ENCODE measurements around the gene WDR5B. TPM values are rescaled to one million over a fixed set of nuclear protein-coding genes. Genes with fewer than 3 reads are reported as not detected.

Gene WDR5B
- total RNA-seq, 1 donor from 2014 or later, result 11.8 TPM

DNA sequence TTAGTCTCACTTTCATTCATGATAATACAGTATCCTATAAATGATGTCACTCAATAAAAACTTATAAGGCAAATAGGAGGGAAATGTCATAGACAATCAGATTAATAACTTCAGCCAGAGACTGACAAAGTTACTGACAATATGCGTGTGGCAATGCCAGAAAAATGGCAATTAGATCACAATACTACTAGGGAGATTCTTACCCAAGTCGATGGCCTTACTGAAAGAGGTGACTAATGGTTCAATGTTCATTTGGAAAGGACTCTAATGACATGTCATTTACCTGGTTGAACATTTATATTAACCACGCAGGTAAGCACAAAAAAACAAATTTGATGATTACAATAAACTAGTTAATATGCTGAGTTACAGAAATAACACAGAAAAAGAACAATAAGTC is 45.9 kb upstream of the WDR5B start:
- H3K4me3 Mint-ChIP-seq, result no peak overlapping the region
- H3K79me2 ChIP-seq (ENCODE audit: low read depth), result peaks cover 10% of the 10 kb centered on the region
- peaks cover 9% of the 10 kb centered on the region for H4K20me1 ChIP-seq (ENCODE audit: low read depth)
- TF ChIP-seq, protein P1, sequence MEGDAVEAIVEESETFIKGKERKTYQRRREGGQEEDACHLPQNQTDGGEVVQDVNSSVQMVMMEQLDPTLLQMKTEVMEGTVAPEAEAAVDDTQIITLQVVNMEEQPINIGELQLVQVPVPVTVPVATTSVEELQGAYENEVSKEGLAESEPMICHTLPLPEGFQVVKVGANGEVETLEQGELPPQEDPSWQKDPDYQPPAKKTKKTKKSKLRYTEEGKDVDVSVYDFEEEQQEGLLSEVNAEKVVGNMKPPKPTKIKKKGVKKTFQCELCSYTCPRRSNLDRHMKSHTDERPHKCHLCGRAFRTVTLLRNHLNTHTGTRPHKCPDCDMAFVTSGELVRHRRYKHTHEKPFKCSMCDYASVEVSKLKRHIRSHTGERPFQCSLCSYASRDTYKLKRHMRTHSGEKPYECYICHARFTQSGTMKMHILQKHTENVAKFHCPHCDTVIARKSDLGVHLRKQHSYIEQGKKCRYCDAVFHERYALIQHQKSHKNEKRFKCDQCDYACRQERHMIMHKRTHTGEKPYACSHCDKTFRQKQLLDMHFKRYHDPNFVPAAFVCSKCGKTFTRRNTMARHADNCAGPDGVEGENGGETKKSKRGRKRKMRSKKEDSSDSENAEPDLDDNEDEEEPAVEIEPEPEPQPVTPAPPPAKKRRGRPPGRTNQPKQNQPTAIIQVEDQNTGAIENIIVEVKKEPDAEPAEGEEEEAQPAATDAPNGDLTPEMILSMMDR (IDR thresholded peaks at IDR 0.05), result no peak
- no peak for TF ChIP-seq EZH2phosphoT487 (IDR thresholded peaks at IDR 0.05)
- no peak for TF ChIP-seq EZH2 (IDR thresholded peaks at IDR 0.05)
- H3K27ac Mint-ChIP-seq, result no peak overlapping the region
- no peaks in the 10 kb centered on the region for H3K9me3 Mint-ChIP-seq
- H3K4me1 Mint-ChIP-seq, result no peaks in the 10 kb centered on the region
- H3K27me3 ChIP-seq, result no peaks in the 10 kb centered on the region
- peaks cover 21% of the 10 kb centered on the region for H3K36me3 ChIP-seq
- no peak overlapping the region for H3K9ac ChIP-seq
- no peak overlapping the region for H3K27ac ChIP-seq
- H2AFZ ChIP-seq (replicated peaks), result no peak overlapping the region
- peaks cover 9% of the 10 kb centered on the region for H3K36me3 Mint-ChIP-seq
- no peak for DNase-seq (ENCODE audit: low spot score)
- no peaks in the 10 kb centered on the region for H3K9me3 ChIP-seq (ENCODE audit: low read depth)
- H3F3A ChIP-seq (ENCODE audit: low read depth), result peaks cover 10% of the 10 kb centered on the region
- no peak overlapping the region for H3K4me2 ChIP-seq
- H3K27me3 Mint-ChIP-seq (ENCODE audit: insufficient read depth, low read depth), result peaks cover 2% of the 10 kb centered on the region
- H3K4me3 ChIP-seq, result no peak overlapping the region
- H3K4me1 ChIP-seq, result no peaks in the 10 kb centered on the region

DNA sequence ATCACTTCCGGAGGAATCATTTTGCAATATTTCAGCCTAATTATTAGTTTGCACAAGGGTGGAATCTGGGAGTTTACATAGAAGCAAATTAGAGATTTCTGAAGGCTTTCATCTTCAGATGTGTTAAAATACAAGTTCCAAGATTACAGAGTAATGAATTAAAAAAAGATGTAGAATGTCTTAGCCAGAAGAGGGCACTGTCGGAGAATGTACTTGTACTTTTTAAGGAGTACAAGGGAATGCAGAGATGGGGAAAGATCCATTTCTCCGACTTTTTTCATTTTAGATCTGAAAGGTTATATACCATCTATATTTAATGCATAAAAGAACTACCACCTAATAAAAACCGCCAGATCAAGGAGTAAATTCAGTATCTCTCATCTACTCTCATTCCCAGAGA is 43.1 kb upstream of the WDR5B start:
- Histone ChIP-seq H4K20me1 (ENCODE audit: low read depth) (peaks cover 11% of the 10 kb centered on the region), H3K4me1 (no peaks in the 10 kb centered on the region), H3K9ac (no peak overlapping the region), H3K79me2 (ENCODE audit: low read depth) (no peaks in the 10 kb centered on the region), H3K27me3 (no peaks in the 10 kb centered on the region), H3K4me3 (no peak overlapping the region), H3K27ac (no peak overlapping the region), H3K4me2 (no peak overlapping the region), H3F3A (ENCODE audit: low read depth) (peaks cover 10% of the 10 kb centered on the region), H2AFZ (replicated peaks) (no peak overlapping the region), H3K9me3 (ENCODE audit: low read depth) (no peaks in the 10 kb centered on the region), H3K36me3 (peaks cover 31% of the 10 kb centered on the region)
- H3K27ac Mint-ChIP-seq, result no peak overlapping the region
- no peak overlapping the region for H3K4me3 Mint-ChIP-seq
- H3K9me3 Mint-ChIP-seq, result no peaks in the 10 kb centered on the region
- H3K4me1 Mint-ChIP-seq, result no peaks in the 10 kb centered on the region
- peaks cover 6% of the 10 kb centered on the region for H3K36me3 Mint-ChIP-seq
- DNase-seq (ENCODE audit: low spot score), result peak; percentile 52
- H3K27me3 Mint-ChIP-seq (ENCODE audit: insufficient read depth, low read depth), result peaks cover 2% of the 10 kb centered on the region
- TF ChIP-seq EZH2 (IDR thresholded peaks at IDR 0.05), result no peak
- TF ChIP-seq, protein P1 (IDR thresholded peaks at IDR 0.05), result peak; percentile 55

DNA sequence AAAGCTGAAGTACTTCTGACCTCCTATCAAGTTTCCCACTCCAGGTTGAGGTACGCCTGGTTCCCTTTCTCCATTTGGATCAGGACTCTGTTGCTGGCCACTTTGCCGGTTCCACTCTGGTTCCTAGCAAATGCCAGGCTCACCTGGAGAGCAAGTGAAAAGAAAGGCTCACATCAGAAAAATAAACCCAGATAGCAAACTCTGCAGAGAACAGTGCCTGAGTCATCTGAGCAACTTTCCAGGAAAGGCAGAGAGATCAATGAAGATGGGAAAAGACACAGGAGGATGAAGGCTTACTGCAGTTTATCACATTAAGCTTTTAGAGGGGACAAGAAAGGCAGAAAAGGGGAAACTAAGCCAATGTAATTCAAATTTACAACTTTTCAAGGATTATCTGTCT is 41.8 kb upstream of the WDR5B start:
- Mint-ChIP-seq H3K27me3 (ENCODE audit: insufficient read depth, low read depth) (peaks cover 2% of the 10 kb centered on the region), H3K9me3 (no peaks in the 10 kb centered on the region), H3K36me3 (peaks cover 2% of the 10 kb centered on the region), H3K4me3 (no peak overlapping the region), H3K27ac (no peak overlapping the region), H3K4me1 (no peaks in the 10 kb centered on the region)
- Histone ChIP-seq H3K4me3 (no peak overlapping the region), H2AFZ (replicated peaks) (no peak overlapping the region), H3K36me3 (peaks cover 30% of the 10 kb centered on the region), H3K79me2 (ENCODE audit: low read depth) (no peaks in the 10 kb centered on the region), H3F3A (ENCODE audit: low read depth) (peaks cover 10% of the 10 kb centered on the region), H3K4me1 (no peaks in the 10 kb centered on the region), H4K20me1 (ENCODE audit: low read depth) (peaks cover 11% of the 10 kb centered on the region), H3K27ac (no peak overlapping the region), H3K4me2 (no peak overlapping the region), H3K9ac (no peak overlapping the region), H3K9me3 (ENCODE audit: low read depth) (no peaks in the 10 kb centered on the region), H3K27me3 (no peaks in the 10 kb centered on the region)
- no peak for DNase-seq (ENCODE audit: low spot score)
- TF ChIP-seq EZH2 (IDR thresholded peaks at IDR 0.05), result no peak
- no peak for TF ChIP-seq EZH2phosphoT487 (IDR thresholded peaks at IDR 0.05)
- TF ChIP-seq, protein P1 (IDR thresholded peaks at IDR 0.05), result no peak
